ACC112 (cell line): ENCODE data around the gene ZSCAN21.

Source experiments
- H2AFZ ChIP-seq: fragments of 200-600 bp; sonication (generic); one replicate; pipeline ENCODE4 v1.6.0; 2017; ENCODE audit warnings: antibody characterized with exemption, low read length; ENCODE audit not compliant: unreplicated experiment
- H3K27ac ChIP-seq: fragments of 200-600 bp; sonication (generic); 2 replicates; pipeline ENCODE4 v1.5.1; 2014; ENCODE audit warnings: low read depth, mild to moderate bottlenecking, antibody characterized with exemption, low read length, moderate library complexity
- H3K27me3 ChIP-seq: fragments of 200-600 bp; sonication (generic); 2 replicates; pipeline ENCODE4 v1.6.1; 2014; ENCODE audit warnings: mild to moderate bottlenecking, antibody characterized with exemption, low read length, moderate library complexity, mixed read lengths; ENCODE audit not compliant: insufficient read depth
- H3K36me3 ChIP-seq: fragments of 200-600 bp; sonication (generic); 2 replicates; pipeline ENCODE4 v1.6.1; 2016; ENCODE audit warnings: mild to moderate bottlenecking, antibody characterized with exemption, low read length, moderate library complexity, mixed read lengths; ENCODE audit not compliant: insufficient read depth
- H3K4me1 ChIP-seq: fragments of 200-600 bp; sonication (generic); one replicate; pipeline ENCODE4 v1.6.1; 2016; ENCODE audit warnings: low read length, mixed read lengths; ENCODE audit not compliant: insufficient read depth, unreplicated experiment, control insufficient read depth
- H3K4me3 ChIP-seq: fragments of 200-600 bp; sonication (generic); 2 replicates; pipeline ENCODE4 v1.5.1; 2014; ENCODE audit warnings: mild to moderate bottlenecking, low read depth, low read length
- H3K79me2 ChIP-seq: fragments of 200-600 bp; sonication (generic); one replicate; pipeline ENCODE4 v1.6.0; 2016; ENCODE audit warnings: low read length; ENCODE audit not compliant: control insufficient read depth, unreplicated experiment, insufficient read depth

Gene ZSCAN21

DNA sequence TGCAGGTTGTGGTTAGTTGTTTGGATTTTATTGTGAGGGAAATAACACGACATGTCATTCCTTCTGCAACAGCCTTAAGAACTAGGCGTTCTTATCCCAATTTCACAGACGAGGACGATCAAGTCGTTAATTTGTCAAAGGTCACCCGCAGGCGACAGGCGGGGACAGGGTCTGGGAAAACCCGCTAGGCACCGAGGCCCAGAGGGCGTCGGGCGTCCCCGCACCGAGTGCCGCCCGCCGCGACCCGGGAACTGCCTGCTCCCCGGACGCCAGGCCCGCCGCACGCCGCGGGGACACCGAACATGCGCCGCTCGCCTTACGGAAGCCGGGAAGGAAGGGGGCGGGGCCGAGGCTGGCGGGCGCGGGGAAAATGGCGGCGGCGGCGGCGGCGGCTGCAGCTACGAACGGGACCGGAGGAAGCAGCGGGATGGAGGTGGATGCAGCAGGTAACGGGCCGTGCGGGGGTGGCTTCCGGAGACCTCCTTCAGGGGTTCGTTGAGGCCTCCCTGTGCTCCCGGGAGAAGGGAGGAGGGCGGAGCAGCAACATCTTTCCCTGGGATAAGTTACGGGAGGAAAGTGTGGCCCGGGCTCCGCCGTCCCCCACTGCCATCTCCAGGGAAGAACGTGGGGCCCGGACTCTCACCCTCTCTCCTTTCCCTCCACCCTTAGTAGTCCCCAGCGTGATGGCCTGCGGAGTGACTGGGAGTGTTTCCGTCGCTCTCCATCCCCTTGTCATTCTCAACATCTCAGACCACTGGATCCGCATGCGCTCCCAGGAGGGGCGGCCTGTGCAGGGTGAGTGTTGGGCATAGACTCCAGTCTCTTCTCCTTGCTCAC lies 39.3 kb downstream of the ZSCAN21 start, which contains the start of gene COPS6:
Gene COPS6, plus strand, starts transcription at position 349 of the 837 bp plus-strand sequence. Its CDS starts 22 bp downstream, at position 371.
- H3K27ac ChIP-seq: peak within 1 kb of the TSS; percentile 95
- peaks cover 22% of the 10 kb centered on the region for H3K79me2 ChIP-seq
- peaks cover 32% of the 10 kb centered on the region for H3K4me1 ChIP-seq
- peak within 1 kb of the TSS; percentile 82 for H3K4me3 ChIP-seq
- peak within 1 kb of the TSS; percentile 26 for H2AFZ ChIP-seq
- no peaks in the 10 kb centered on the region for H3K27me3 ChIP-seq
- peaks cover 26% of the 10 kb centered on the region; the same call in 1 of the 2 replicates for H3K36me3 ChIP-seq

DNA sequence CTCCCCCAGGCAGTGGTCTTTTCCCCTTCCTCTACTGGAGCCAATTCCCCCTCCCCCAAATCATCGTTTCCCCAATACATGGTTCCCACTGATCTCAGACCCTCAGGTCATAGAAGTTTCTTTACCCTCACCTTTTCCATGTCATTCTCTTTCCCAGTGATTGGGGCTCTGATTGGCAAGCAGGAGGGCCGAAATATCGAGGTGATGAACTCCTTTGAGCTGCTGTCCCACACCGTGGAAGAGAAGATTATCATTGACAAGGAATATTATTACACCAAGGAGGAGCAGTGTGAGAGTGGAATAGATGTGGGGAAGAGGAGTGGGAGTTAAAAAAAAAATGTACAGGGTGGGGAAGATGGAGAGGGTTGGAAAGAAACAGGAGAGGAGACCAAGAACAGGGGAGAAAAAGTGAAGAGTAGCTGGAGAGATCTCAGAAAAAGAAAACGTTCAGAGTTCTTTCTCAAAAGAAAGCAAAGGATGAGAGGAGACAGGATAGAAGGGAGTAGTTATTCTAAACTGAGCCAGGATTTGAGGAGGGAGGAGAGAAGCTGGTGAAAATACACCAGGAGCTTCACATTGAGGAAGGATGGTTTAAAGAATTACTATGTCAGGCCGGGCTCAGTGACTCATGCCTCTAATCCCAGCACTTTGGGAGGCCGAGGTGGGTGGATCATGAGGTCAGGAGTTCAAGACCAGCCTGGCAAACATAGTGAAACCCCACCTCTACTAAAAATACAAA lies 40.1 kb downstream of the ZSCAN21 start:
- Histone ChIP-seq H3K79me2 (peaks cover 22% of the 10 kb centered on the region), H3K27me3 (no peaks in the 10 kb centered on the region), H3K4me3 (peak overlapping the region; percentile 82), H3K4me1 (peaks cover 32% of the 10 kb centered on the region), H3K36me3 (peaks cover 34% of the 10 kb centered on the region), H2AFZ (peak overlapping the region; percentile 26), H3K27ac (peak overlapping the region; percentile 95)

DNA sequence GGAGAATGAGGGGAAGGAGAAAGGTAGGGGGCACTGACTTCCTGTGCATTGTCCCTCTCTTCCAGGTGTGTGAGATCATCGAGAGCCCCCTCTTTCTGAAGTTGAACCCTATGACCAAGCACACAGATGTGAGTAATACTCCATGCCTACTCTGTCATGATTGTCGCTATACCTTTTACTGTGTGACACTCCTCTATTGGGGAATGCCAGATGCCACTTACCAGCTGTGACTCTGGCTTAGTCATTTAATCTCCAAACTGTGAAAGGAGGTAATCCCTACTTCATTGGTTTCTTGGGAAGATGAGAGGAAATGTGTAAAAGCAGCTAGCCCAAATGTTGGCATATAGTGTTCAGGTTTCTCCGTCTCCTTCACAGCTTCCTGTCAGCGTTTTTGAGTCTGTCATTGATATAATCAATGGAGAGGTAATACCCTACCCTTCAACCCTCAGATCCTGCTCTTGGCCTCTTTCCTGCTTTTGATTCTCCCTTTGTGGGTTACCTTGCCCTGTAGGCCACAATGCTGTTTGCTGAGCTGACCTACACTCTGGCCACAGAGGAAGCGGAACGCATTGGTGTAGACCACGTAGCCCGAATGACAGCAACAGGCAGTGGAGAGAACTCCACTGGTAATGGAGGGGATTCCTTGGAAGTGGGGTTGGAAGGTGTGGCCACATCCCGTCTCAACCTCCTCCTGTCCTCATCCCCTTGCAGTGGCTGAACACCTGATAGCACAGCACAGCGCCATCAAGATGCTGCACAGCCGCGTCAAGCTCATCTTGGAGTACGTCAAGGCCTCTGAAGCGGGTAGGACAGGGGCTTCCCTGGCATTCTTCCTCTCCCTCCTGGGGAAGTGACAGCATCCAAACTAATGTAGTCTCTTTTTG lies 41.2 kb downstream of the ZSCAN21 start:
- H2AFZ ChIP-seq: no peak overlapping the region
- peaks cover 32% of the 10 kb centered on the region for H3K4me1 ChIP-seq
- no peak overlapping the region for H3K4me3 ChIP-seq
- H3K27ac ChIP-seq: peak overlapping the region; percentile 34
- peaks cover 22% of the 10 kb centered on the region for H3K79me2 ChIP-seq
- H3K36me3 ChIP-seq: peaks cover 42% of the 10 kb centered on the region
- H3K27me3 ChIP-seq: no peaks in the 10 kb centered on the region

- Histone ChIP-seq H2AFZ (no peak overlapping the region), H3K4me3 (no peak overlapping the region), H3K79me2 (peaks cover 22% of the 10 kb centered on the region), H3K27me3 (no peaks in the 10 kb centered on the region), H3K36me3 (peaks cover 42% of the 10 kb centered on the region), H3K27ac (no peak overlapping the region), H3K4me1 (peaks cover 30% of the 10 kb centered on the region)
These were observed 42.0 kb downstream of the ZSCAN21 start for GRCh38 chr7:100091411-100092181.

DNA sequence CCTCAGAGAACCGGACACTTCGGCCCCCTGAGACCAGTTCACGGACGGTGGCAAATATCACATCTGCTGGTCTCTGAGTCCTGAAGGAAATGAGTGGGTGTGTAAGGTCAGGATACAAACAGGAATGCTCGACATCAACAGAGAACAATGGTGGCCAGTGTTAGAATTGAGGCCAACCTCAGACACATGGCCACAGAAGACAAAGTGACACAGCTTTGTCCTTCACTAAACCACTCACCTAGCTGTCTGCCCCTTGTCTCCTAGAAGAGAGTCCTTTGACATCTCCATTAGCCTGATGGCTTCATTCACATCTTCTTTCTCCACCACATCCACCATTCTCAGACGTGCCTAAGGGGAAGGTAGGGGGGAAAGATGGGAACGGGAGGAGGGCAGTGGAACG lies 43.5 kb downstream of the ZSCAN21 start:
- H3K36me3 ChIP-seq: peaks cover 53% of the 10 kb centered on the region

DNA sequence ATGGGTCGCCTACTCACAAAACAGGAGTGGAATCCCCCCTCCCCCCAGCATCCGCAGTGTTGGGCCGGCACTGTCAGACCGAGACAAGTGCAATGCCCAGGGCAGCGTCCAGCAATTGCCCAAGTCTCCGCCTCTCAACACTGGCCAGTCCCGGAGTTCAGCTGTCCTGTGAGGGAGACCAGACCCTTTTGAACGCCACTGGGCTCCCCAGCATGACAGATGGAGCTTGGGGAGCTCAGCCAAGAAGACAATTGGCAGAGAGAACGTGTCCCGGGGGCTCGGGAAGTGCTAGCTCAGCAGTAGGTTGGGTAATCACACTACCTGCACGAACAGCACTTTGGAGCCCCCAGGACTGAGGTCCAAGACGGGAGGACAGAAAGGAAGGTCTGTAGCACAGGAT lies 43.9 kb downstream of the ZSCAN21 start:
- no peak overlapping the region for H2AFZ ChIP-seq
- peaks cover 57% of the 10 kb centered on the region for H3K36me3 ChIP-seq
- no peak overlapping the region for H3K4me3 ChIP-seq
- H3K27ac ChIP-seq: no peak overlapping the region
- peaks cover 28% of the 10 kb centered on the region for H3K79me2 ChIP-seq
- H3K27me3 ChIP-seq: no peaks in the 10 kb centered on the region
- peaks cover 12% of the 10 kb centered on the region for H3K4me1 ChIP-seq

More for the DNA sequence above, 43.5 kb downstream of the ZSCAN21 start:
- no peak overlapping the region for H2AFZ ChIP-seq
- H3K4me1 ChIP-seq: peaks cover 16% of the 10 kb centered on the region
- peaks cover 24% of the 10 kb centered on the region for H3K79me2 ChIP-seq
- no peak overlapping the region for H3K4me3 ChIP-seq
- no peak overlapping the region for H3K27ac ChIP-seq
- H3K27me3 ChIP-seq: no peaks in the 10 kb centered on the region

DNA sequence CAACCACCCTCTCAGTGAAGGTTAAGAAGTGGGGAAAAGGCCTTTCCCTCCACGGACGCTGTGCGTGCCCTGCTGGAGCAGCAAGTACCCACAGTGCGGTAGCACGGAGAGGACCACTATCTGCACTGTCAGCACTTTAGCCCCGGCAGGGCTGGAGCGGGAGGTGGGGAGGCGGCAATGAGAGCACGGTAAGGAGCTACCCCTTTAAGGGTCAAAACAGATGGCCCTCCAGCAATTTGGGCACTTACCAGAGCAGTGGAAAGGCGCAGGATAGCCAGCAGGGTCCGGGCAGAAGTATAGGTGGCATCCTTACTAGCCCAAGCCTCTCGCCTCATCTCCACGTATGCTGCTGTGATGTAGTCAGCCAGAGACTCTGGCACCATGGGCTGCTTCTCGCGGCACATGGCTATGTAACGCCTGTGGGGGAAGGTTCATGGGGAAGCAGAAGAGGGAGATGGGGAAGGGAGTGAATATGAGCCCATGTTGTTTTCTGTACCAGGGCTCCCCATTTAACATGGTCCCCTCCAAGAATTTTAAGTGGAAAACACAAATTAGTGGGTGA lies 44.4 kb downstream of the ZSCAN21 start:
- Histone ChIP-seq H3K27ac (no peak overlapping the region), H2AFZ (no peak overlapping the region), H3K27me3 (no peaks in the 10 kb centered on the region)

GRCh38 chr7:100095289-100095688 lies 45.7 kb downstream of the ZSCAN21 start:
- Histone ChIP-seq H2AFZ (no peak overlapping the region), H3K27me3 (no peaks in the 10 kb centered on the region), H3K4me1 (peaks cover 13% of the 10 kb centered on the region), H3K79me2 (peaks cover 38% of the 10 kb centered on the region), H3K36me3 (peaks cover 72% of the 10 kb centered on the region), H3K27ac (no peak overlapping the region), H3K4me3 (no peak overlapping the region)

More for the DNA sequence above, 44.4 kb downstream of the ZSCAN21 start:
- peaks cover 32% of the 10 kb centered on the region for H3K79me2 ChIP-seq
- no peak overlapping the region for H3K4me3 ChIP-seq
- peaks cover 62% of the 10 kb centered on the region for H3K36me3 ChIP-seq
- peaks cover 12% of the 10 kb centered on the region for H3K4me1 ChIP-seq

DNA sequence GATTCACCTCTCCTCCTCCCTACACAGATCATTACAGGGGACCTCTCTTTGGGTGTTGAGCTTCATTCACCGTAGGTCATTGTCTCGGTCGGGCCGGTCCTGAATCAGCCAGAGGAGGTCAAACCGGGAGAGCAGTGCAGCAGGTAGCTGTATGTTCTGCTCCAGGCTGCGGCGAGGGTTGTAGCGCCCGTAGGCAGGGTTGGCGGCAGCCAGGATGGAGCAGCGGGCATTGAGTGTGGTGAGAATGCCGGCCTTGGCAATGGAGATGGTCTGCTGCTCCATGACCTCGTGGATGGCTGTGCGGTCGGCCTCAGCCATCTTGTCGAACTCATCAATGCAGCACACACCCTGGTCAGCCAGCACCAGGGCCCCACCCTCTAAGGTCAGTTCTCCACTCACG lies 46.1 kb downstream of the ZSCAN21 start:
- peaks cover 37% of the 10 kb centered on the region for H3K79me2 ChIP-seq
- H3K4me1 ChIP-seq: peaks cover 11% of the 10 kb centered on the region
- H3K27me3 ChIP-seq: no peaks in the 10 kb centered on the region
- peaks cover 68% of the 10 kb centered on the region for H3K36me3 ChIP-seq
- no peak overlapping the region for H2AFZ ChIP-seq
- H3K4me3 ChIP-seq: no peak overlapping the region
- H3K27ac ChIP-seq: no peak overlapping the region
